Activated B cell treated with CpG ODN at 0.5 μM for 24 hours (primary cell): Measurements from ENCODE around the gene BABAM2. TPM values are rescaled to one million over a fixed set of nuclear protein-coding genes. Genes with fewer than 3 reads are reported as not detected.

Experiments used
- ATAC-seq: fragments of 200-7000 bp; cut with Tn5 transposase; one replicate; pipeline ENCODE4 v1.10.0; 2021; ENCODE audit warnings: low read depth, mild to moderate bottlenecking, moderate library complexity
- CTCF ChIA-PET: fragments of 350-600 bp; sonication (Branson Sonifier 250); formaldehyde crosslinking; loops from one replicate; lab custom pipeline; 2021; ENCODE audit warnings: antibody characterized with exemption; lab: Charles Lee
- POLR2A ChIA-PET: fragments of 350-600 bp; sonication (Branson Sonifier 250); formaldehyde crosslinking; loops from one replicate; lab custom pipeline; 2021; ENCODE audit warnings: antibody characterized with exemption; lab: Charles Lee
- DNase-seq: peaks from one replicate; pipeline ENCODE4 v3.0.0; 2022
- H3K27ac Mint-ChIP-seq: one replicate; pipeline ENCODE4 v1.8.0; 2020; ENCODE audit warnings: mixed read lengths
- H3K27me3 Mint-ChIP-seq: one replicate; pipeline ENCODE4 v1.8.0; 2021; ENCODE audit warnings: mixed read lengths
- H3K36me3 Mint-ChIP-seq: one replicate; pipeline ENCODE4 v1.8.0; 2021; ENCODE audit warnings: low read depth, mixed read lengths
- H3K4me1 Mint-ChIP-seq: one replicate; pipeline ENCODE4 v1.8.0; 2021; ENCODE audit warnings: mixed read lengths
- H3K4me3 Mint-ChIP-seq: one replicate; pipeline ENCODE4 v1.8.0; 2020; ENCODE audit warnings: mild to moderate bottlenecking, mixed read lengths
- H3K9me3 Mint-ChIP-seq: one replicate; pipeline ENCODE4 v1.8.0; 2020; ENCODE audit warnings: mixed read lengths
- CTCF ChIP-seq: fragments of 200-600 bp; IDR thresholded peaks from one replicate; pipeline ENCODE4 v1.8.0; 2022; ENCODE audit warnings: antibody characterized with exemption, mild to moderate bottlenecking
- intact Hi-C: fragments of 100-400 bp; cut with micrococcal nuclease; formaldehyde crosslinking; loops from one replicate; pipeline ENCODE4 v1.15.1; 2024
- total RNA-seq: library from RNA; stranded (reverse); gene quantifications from 2 replicates; pipeline ENCODE4 v1.2.3, GENCODE V29; 2022

The BABAM2 gene
- total RNA-seq, 1 donor from 2014 or later, result 55.6 TPM

GRCh38 chr2:28318023-28318422 lies 427.5 kb downstream of the BABAM2 start:
- Mint-ChIP-seq H3K9me3 (no peaks in the 10 kb centered on the region), H3K27ac (no peak overlapping the region), H3K27me3 (no peaks in the 10 kb centered on the region), H3K4me1 (no peaks in the 10 kb centered on the region), H3K36me3 (peaks cover 8% of the 10 kb centered on the region), H3K4me3 (no peak overlapping the region)
- ATAC-seq, result no peak
- POLR2A ChIA-PET, result no interaction called here
- CTCF ChIA-PET, result no interaction called here
- no peak for TF ChIP-seq CTCF
- no peak for DNase-seq
- intact Hi-C loops, result no loop called here

DNA sequence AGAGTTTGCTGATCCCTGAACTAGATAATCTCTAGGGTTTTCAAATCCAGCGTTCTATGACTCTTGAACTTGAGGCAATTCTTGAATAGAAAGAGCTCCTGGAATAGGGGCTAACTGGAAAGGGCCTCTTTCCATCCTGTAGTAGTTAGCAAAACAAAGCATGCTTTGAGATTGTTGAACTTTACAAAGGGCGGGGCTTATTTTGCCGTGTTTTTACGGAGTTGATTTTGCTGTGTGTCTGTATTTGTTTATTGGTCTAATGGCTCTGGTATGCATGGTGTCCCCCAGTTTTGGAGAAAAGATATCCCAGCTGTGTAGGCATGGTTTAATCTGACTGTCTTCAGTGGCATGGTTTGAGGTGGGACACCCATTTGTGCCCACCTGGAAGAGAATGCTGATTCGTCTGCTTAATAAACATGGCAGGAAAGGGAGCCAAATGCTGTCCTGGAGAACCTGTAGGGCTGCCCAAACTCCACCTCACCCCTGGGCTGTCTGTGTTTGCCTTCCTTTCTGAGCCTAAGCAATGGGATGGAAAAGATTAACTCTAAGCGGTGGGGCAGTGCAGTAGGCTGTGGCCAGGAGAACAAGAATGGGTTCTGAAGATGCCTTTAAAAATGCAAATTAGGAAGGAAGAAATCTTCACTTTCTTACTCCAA lies 428.1 kb downstream of the BABAM2 start:
- Mint-ChIP-seq H3K27me3 (no peaks in the 10 kb centered on the region), H3K36me3 (peaks cover 6% of the 10 kb centered on the region), H3K9me3 (no peaks in the 10 kb centered on the region), H3K4me1 (no peaks in the 10 kb centered on the region), H3K27ac (no peak overlapping the region), H3K4me3 (no peak overlapping the region)
- ChIA-PET CTCF (no interaction called here), POLR2A (no interaction called here)
- intact Hi-C loops, result no loop called here
- no peak for DNase-seq
- TF ChIP-seq CTCF, result no peak
- no peak for ATAC-seq

- H3K36me3 Mint-ChIP-seq, result peaks cover 6% of the 10 kb centered on the region
- no peaks in the 10 kb centered on the region for H3K4me1 Mint-ChIP-seq
- CTCF ChIA-PET, result no interaction called here
- no peaks in the 10 kb centered on the region for H3K9me3 Mint-ChIP-seq
- intact Hi-C loops, result no loop called here
- ATAC-seq (no peak), DNase-seq (no peak)
- POLR2A ChIA-PET, result no interaction called here
- no peak for TF ChIP-seq CTCF
- H3K4me3 Mint-ChIP-seq, result no peak overlapping the region
- H3K27ac Mint-ChIP-seq, result no peak overlapping the region
- no peaks in the 10 kb centered on the region for H3K27me3 Mint-ChIP-seq
Measured at GRCh38 chr2:28319118-28320008, 428.8 kb downstream of the BABAM2 start.

GRCh38 chr2:28320009-28320365 lies 429.5 kb downstream of the BABAM2 start:
- H3K27me3 Mint-ChIP-seq, result no peaks in the 10 kb centered on the region

More at GRCh38 chr2:28320009-28320365, 429.5 kb downstream of the BABAM2 start:
- ChIA-PET CTCF (no interaction called here), POLR2A (no interaction called here)
- no peak for ATAC-seq
- peaks cover 6% of the 10 kb centered on the region for H3K36me3 Mint-ChIP-seq
- peaks cover under 1% of the 10 kb centered on the region for H3K4me1 Mint-ChIP-seq
- TF ChIP-seq CTCF, result no peak
- H3K4me3 Mint-ChIP-seq, result no peak overlapping the region
- intact Hi-C loops, result no loop called here
- H3K27ac Mint-ChIP-seq, result no peak overlapping the region
- H3K9me3 Mint-ChIP-seq, result no peaks in the 10 kb centered on the region
- DNase-seq, result no peak
